HepG2 (cell line): ENCODE data around the gene SLC29A3. TPM values are rescaled to one million over a fixed set of nuclear protein-coding genes. Genes with fewer than 3 reads are reported as not detected.
A peak's percentile ranks its signal among the peaks of the same experiment; 100 is the strongest.

Experiments
- ASH2L ChIP-seq: fragments of 300-600, 200-600 bp; sonication (generic); IDR thresholded peaks from 2 replicates; pipeline ENCODE4 v1.7.0; 2017; ENCODE audit warnings: low read depth, mild to moderate bottlenecking, moderate library complexity, mixed read lengths, low read length; ENCODE audit not compliant: insufficient read length
- CREB1 ChIP-seq, 2 experiments: fragments of 450-650 bp in 1 of 2; IDR thresholded peaks; 2 replicates each; pipeline ENCODE4 v1.6.1; 2016 to 2017; ENCODE audit warnings: control low read depth in 1 of 2, mild to moderate bottlenecking in 1 of 2, missing compliant biosample characterization in 1 of 2, missing genetic modification characterization in 1 of 2
- GABPA ChIP-seq, 2 experiments: IDR thresholded peaks; 2 replicates each; pipeline ENCODE4 v1.6.1; 2011 to 2016; ENCODE audit warnings: low read depth in 2 of 2, low read length in 1 of 2, missing biosample characterization in 1 of 2, missing genetic modification characterization in 1 of 2
- KDM5B ChIP-seq: sonication (generic); formaldehyde crosslinking; IDR thresholded peaks from 2 replicates; pipeline ENCODE4 v1.4.0; 2020; ENCODE audit warnings: missing genetic modification reagents, mild to moderate bottlenecking, borderline replicate concordance
- PATZ1 ChIP-seq: sonication (generic); formaldehyde crosslinking; IDR thresholded peaks from 2 replicates; pipeline ENCODE4 v1.4.0; 2020; ENCODE audit warnings: missing genetic modification reagents
- RXRA ChIP-seq: sonication (generic); formaldehyde crosslinking; IDR thresholded peaks from 2 replicates; pipeline ENCODE4 v1.5.1; 2020; ENCODE audit warnings: missing genetic modification reagents
- SOX13 ChIP-seq, 3 experiments: fragments of 450-650 bp in 1 of 3; sonication (generic) in 1 of 3; formaldehyde crosslinking in 1 of 3; IDR thresholded peaks in 2 of 3; conservative IDR thresholded peaks in 1 of 3; 2 replicates each; pipeline versions ENCODE4 v1.5.0 to v1.6.1; 2016 to 2020; ENCODE audit warnings: antibody characterized with exemption in 1 of 3, mild to moderate bottlenecking in 1 of 3, missing compliant biosample characterization in 1 of 3, missing genetic modification reagents in 1 of 3, moderate library complexity in 1 of 3
- ZBED4 ChIP-seq: sonication (generic); formaldehyde crosslinking; IDR thresholded peaks from 2 replicates; pipeline ENCODE4 v1.4.0; 2020; ENCODE audit warnings: missing genetic modification reagents, borderline replicate concordance
- ZBTB3 ChIP-seq: sonication (generic); formaldehyde crosslinking; IDR thresholded peaks from 2 replicates; pipeline ENCODE4 v1.4.0; 2020; ENCODE audit warnings: low read depth, mild to moderate bottlenecking, moderate library complexity, missing genetic modification reagents, borderline replicate concordance
- ZFY ChIP-seq: sonication (generic); formaldehyde crosslinking; IDR thresholded peaks from 2 replicates; pipeline ENCODE4 v1.4.0; 2020; ENCODE audit warnings: missing genetic modification reagents
- ZIK1 ChIP-seq: sonication (generic); formaldehyde crosslinking; IDR thresholded peaks from 2 replicates; pipeline ENCODE4 v1.5.0; 2020; ENCODE audit warnings: mild to moderate bottlenecking, low read depth, missing genetic modification reagents, borderline replicate concordance
- ZKSCAN5 ChIP-seq: sonication (generic); formaldehyde crosslinking; IDR thresholded peaks from 2 replicates; pipeline ENCODE4 v1.5.1; 2020; ENCODE audit warnings: mild to moderate bottlenecking, missing genetic modification reagents
- ZNF251 ChIP-seq: sonication (generic); formaldehyde crosslinking; IDR thresholded peaks from 2 replicates; pipeline ENCODE4 v1.9.0; 2021; ENCODE audit warnings: mild to moderate bottlenecking, missing genetic modification reagents
- ZNF451 ChIP-seq: sonication (generic); formaldehyde crosslinking; IDR thresholded peaks from 2 replicates; pipeline ENCODE4 v1.5.0; 2020; ENCODE audit warnings: mild to moderate bottlenecking, missing genetic modification reagents
- ZNF468 ChIP-seq: sonication (generic); formaldehyde crosslinking; IDR thresholded peaks from 2 replicates; pipeline ENCODE4 v1.8.0; 2022; ENCODE audit warnings: mild to moderate bottlenecking, moderate library complexity, missing genetic modification reagents
- ZNF501 ChIP-seq: sonication (generic); formaldehyde crosslinking; IDR thresholded peaks from 2 replicates; pipeline ENCODE4 v1.5.1; 2020; ENCODE audit warnings: mild to moderate bottlenecking, moderate library complexity, missing genetic modification reagents
- ZNF615 ChIP-seq: sonication (generic); formaldehyde crosslinking; IDR thresholded peaks from 2 replicates; pipeline ENCODE4 v1.5.0; 2020; ENCODE audit warnings: mild to moderate bottlenecking, missing genetic modification reagents, borderline replicate concordance
- ZNF83 ChIP-seq: sonication (generic); formaldehyde crosslinking; IDR thresholded peaks from 2 replicates; pipeline ENCODE4 v1.4.0; 2020; ENCODE audit warnings: missing genetic modification reagents, mild to moderate bottlenecking, borderline replicate concordance
- ZNF878 ChIP-seq: sonication (generic); formaldehyde crosslinking; IDR thresholded peaks from 2 replicates; pipeline ENCODE4 v1.8.1; 2023; ENCODE audit warnings: mild to moderate bottlenecking, missing genetic modification reagents, moderate library complexity
- polyA plus RNA-seq, 8 experiments: library from polyadenylated mRNA; depleted of rRNA in 3 of 8; stranded (reverse) in 7 of 8; unstranded in 1 of 8; fragments of >200 nt; fragmentation: Illumina TruSeq in 4 of 8; extraction: Trizol in 4 of 8; gene quantifications; 2 replicates each; pipeline versions ENCODE4 v1.2.1 to v1.2.3, GENCODE V29; 2011 to 2016; ENCODE audit warnings: low read depth in 4 of 8, missing spikeins in 1 of 8, mixed read lengths in 1 of 8; ENCODE audit not compliant: insufficient read depth in 1 of 8
- total RNA-seq, 5 experiments: library from RNA; depleted of rRNA; stranded (reverse); fragments of >200 nt; fragmentation: Illumina TruSeq; extraction: Trizol; gene quantifications; 2 replicates each; pipeline ENCODE4 v1.2.3, GENCODE V29; 2016; ENCODE audit warnings: low read depth in 1 of 5

The SLC29A3 gene
- total and polyA plus RNA-seq, 2 of the 13 experiments (the other 11 are each of a cell fraction or from before 2014, with no cell fraction given): 8.6 to 11.8 TPM

DNA sequence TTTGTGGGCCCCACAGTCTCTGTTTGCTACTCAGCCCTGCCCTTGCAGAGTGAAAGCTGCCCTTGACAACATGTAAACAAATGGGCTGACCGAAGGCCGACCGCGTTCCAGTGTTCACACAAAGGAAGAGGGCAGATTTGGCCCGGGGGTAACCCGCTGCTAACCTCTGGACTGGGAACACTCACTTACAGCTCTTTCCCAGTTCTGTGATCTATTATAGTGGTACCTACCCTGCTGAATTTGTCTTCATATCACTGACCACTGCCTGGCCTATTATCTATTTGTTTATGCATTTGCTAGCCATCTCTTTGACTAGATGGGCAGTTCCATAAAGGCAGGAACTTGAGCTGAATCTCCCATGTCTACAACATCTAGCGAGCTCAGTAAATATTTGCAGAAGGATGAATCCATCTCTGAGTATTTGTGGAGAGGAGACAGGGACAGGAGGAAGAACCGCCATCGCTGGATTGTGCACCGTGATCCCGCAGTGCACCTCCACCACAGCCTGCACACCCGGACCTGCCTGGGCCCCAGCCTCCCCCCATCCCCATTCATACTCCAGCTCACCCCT lies 15.2 kb downstream of the SLC29A3 start (continued):
- TF ChIP-seq PATZ1 (CRISPR knock-in tag) (peak; percentile 81), ZNF83 (no peak), ASH2L (peak; percentile 96), ZBED4 (CRISPR knock-in tag) (no peak), ZNF468 (0 out of 2 replicates have a peak, but pooled peaks have one; percentile 31), ZNF878 (CRISPR knock-in tag) (0 out of 2 replicates have a peak, but pooled peaks have one; percentile 69), ZNF251 (CRISPR knock-in tag) (no peak), ZNF615 (0 out of 2 replicates have a peak, but pooled peaks have one; percentile 52), ZBTB3 (CRISPR knock-in tag) (no peak), ZIK1 (CRISPR knock-in tag) (no peak), CREB1 (IDR thresholded peaks at IDR 0.05) (no peak), CREB1 (CRISPR knock-in tag; IDR thresholded peaks at IDR 0.05) (peak; percentile 50), ZFY (CRISPR knock-in tag) (peak; percentile 63; the same call in 1 of the 2 replicates), KDM5B (CRISPR knock-in tag) (no peak), ZNF451 (CRISPR knock-in tag) (peak; percentile 45; the same call in 1 of the 2 replicates), RXRA (peak; percentile 25; the same call in 1 of the 2 replicates), ZNF501 (CRISPR knock-in tag) (peak; percentile 56; the same call in 1 of the 2 replicates), SOX13 (IDR thresholded peaks at IDR 0.05) (no peak), SOX13 (CRISPR knock-in tag; conservative IDR thresholded peaks at IDR 0.05 in 1 of 2, IDR thresholded peaks at IDR 0.05 in 1 of 2) (peak in 1 of 2 experiments; percentile 67; a peak in 2 of 4 replicates), GABPA (IDR thresholded peaks at IDR 0.05; ENCODE audit: low read depth, low read length) (no peak), GABPA (CRISPR knock-in tag; IDR thresholded peaks at IDR 0.05; ENCODE audit: low read depth) (peak; percentile 30; the same call in 1 of the 2 replicates), ZKSCAN5 (CRISPR knock-in tag) (no peak)
